Panc1 (cell line): ENCODE measurements around the gene ADARB2.

Experiments
- CTCF ChIP-seq: fragments of 450-650 bp; IDR thresholded peaks from 2 replicates; pipeline ENCODE4 v1.5.1; 2017; ENCODE audit warnings: mild to moderate bottlenecking
- POLR2AphosphoS5 ChIP-seq: IDR thresholded peaks from 2 replicates; pipeline ENCODE4 v1.6.1; 2012; ENCODE audit warnings: mild to moderate bottlenecking, low read depth, low read length, moderate library complexity

GRCh38 chr10:1738950-1739349 is 1.6 kb upstream of the ADARB2 start:
- TF ChIP-seq CTCF (no peak), POLR2AphosphoS5 (no peak)
